NCI-H1092 treated with DMSO at 0.1 percent for 48 hours (cell line): ENCODE results near the gene UPK3BL1.
"Not testable (repeated sequence)": the region's sequence is repeated elsewhere in the genome, so short reads cannot be mapped to it uniquely, and the experiment has no call there.

Experiments
- DNase-seq: peaks from one replicate; lab custom pipeline; 2025; lab: John Stamatoyannopoulos, UW

UPK3BL1 gene

GRCh38 chr7:102642691-102643090 is at the start of gene UPK3BL1:
Gene UPK3BL1 (minus strand): TSS chr7:102642791. CDS start chr7:102642741, 50 bp downstream.
- not testable (repeated sequence) for DNase-seq

- not testable (repeated sequence) for DNase-seq
Observed at GRCh38 chr7:102690602-102691001, 48.0 kb upstream of the UPK3BL1 start.

- not testable (repeated sequence) for DNase-seq
Observed at GRCh38 chr7:102689436-102690282, 47.1 kb upstream of the UPK3BL1 start.

- DNase-seq, result not testable (repeated sequence)
Observed at GRCh38 chr7:102688299-102689036, 45.9 kb upstream of the UPK3BL1 start.

- not testable (repeated sequence) for DNase-seq
Observed at GRCh38 chr7:102682560-102682959, 40.0 kb upstream of the UPK3BL1 start.

- not testable (repeated sequence) for DNase-seq
Observed at GRCh38 chr7:102680780-102681179, 38.2 kb upstream of the UPK3BL1 start.

GRCh38 chr7:102675545-102675944 is 33.0 kb upstream of the UPK3BL1 start:
- not testable (repeated sequence) for DNase-seq

- not testable (repeated sequence) for DNase-seq
Observed at GRCh38 chr7:102673447-102674067, 31.0 kb upstream of the UPK3BL1 start.

GRCh38 chr7:102671956-102672307 is 29.3 kb upstream of the UPK3BL1 start:
- not testable (repeated sequence) for DNase-seq

GRCh38 chr7:102671166-102671955 is 28.8 kb upstream of the UPK3BL1 start, which contains the start of gene POLR2J2:
Gene POLR2J2 (minus strand): TSS chr7:102671663. CDS start chr7:102671601, 62 bp downstream.
- DNase-seq, result not testable (repeated sequence)

GRCh38 chr7:102667523-102667922 is 24.9 kb upstream of the UPK3BL1 start:
- DNase-seq, result not testable (repeated sequence)

- DNase-seq, result not testable (repeated sequence)
Observed at GRCh38 chr7:102666850-102667249, 24.3 kb upstream of the UPK3BL1 start.

- DNase-seq, result not testable (repeated sequence)
Observed at GRCh38 chr7:102664765-102665164, 22.2 kb upstream of the UPK3BL1 start.

- DNase-seq, result not testable (repeated sequence)
Observed at GRCh38 chr7:102649924-102650323, 7.3 kb upstream of the UPK3BL1 start, which contains the start of gene SPDYE2B. Gene SPDYE2B (plus strand): TSS chr7:102650319. CDS start chr7:102652349, 2,030 bp downstream.

GRCh38 chr7:102647813-102648212 is 5.2 kb upstream of the UPK3BL1 start:
- DNase-seq, result not testable (repeated sequence)

GRCh38 chr7:102643404-102643803 is 813 bp upstream of the UPK3BL1 start:
- not testable (repeated sequence) for DNase-seq

- DNase-seq, result not testable (repeated sequence)
Observed at GRCh38 chr7:102638848-102639247, 3.7 kb downstream of the UPK3BL1 start.

- not testable (repeated sequence) for DNase-seq
Observed at GRCh38 chr7:102636956-102637355, 5.6 kb downstream of the UPK3BL1 start.

- DNase-seq, result not testable (repeated sequence)
Observed at GRCh38 chr7:102635354-102635753, 7.2 kb downstream of the UPK3BL1 start.

- DNase-seq, result not testable (repeated sequence)
Observed at GRCh38 chr7:102634299-102634698, 8.3 kb downstream of the UPK3BL1 start.

- not testable (repeated sequence) for DNase-seq
Observed at GRCh38 chr7:102630622-102631021, 12.0 kb downstream of the UPK3BL1 start.
